Loucy (cell line): ENCODE data around the gene SOST.

Source experiments
- CTCF ChIP-seq: fragments of 200-600 bp; sonication (generic); conservative IDR thresholded peaks from 2 replicates; pipeline ENCODE4 v1.5.1; 2014; ENCODE audit warnings: mild to moderate bottlenecking, antibody characterized with exemption, low read length
- EZH2phosphoT487 ChIP-seq: fragments of 200-600 bp; IDR thresholded peaks from 2 replicates; pipeline ENCODE4 v1.6.1; 2018; ENCODE audit warnings: antibody characterized with exemption, mild to moderate bottlenecking, moderate library complexity, borderline replicate concordance

GRCh38 chr17:43753493-43754129, 5.0 kb downstream of the SOST start:
- TF ChIP-seq CTCF (no peak), EZH2phosphoT487 (no peak)
